Liver (tissue), 3 donors: ENCODE results near the gene MPPED2.

Source experiments
- CTCF ChIP-seq: fragments of 150-350 bp; IDR thresholded peaks from 2 replicates; pipeline ENCODE4 v1.5.1; 2017; ENCODE audit warnings: improper control_type of control experiment, low read depth, low read length; ENCODE audit not compliant: missing input control
- EGR1 ChIP-seq, 2 donors: IDR thresholded peaks; 2 replicates each; pipeline ENCODE4 v1.6.1; 2016 to 2018; ENCODE audit warnings: antibody characterized with exemption in 2 of 2, low read depth in 2 of 2
- GABPA ChIP-seq, 2 donors: IDR thresholded peaks in 1 of 2; conservative IDR thresholded peaks in 1 of 2; 2 replicates each; pipeline ENCODE4 v1.6.1; 2016; ENCODE audit warnings: antibody characterized with exemption in 2 of 2, mild to moderate bottlenecking in 1 of 2, moderate library complexity in 1 of 2
- RAD21 ChIP-seq, 2 donors: IDR thresholded peaks; 2 replicates each; pipeline ENCODE4 v1.6.1; 2016; ENCODE audit warnings: antibody characterized with exemption in 2 of 2, mild to moderate bottlenecking in 2 of 2
- SP1 ChIP-seq: IDR thresholded peaks from 2 replicates; pipeline ENCODE4 v1.6.1; 2018; ENCODE audit warnings: antibody characterized with exemption, mild to moderate bottlenecking
- TAF1 ChIP-seq: conservative IDR thresholded peaks from 2 replicates; pipeline ENCODE4 v1.6.1; 2016; ENCODE audit warnings: antibody characterized with exemption, mild to moderate bottlenecking
- YY1 ChIP-seq: IDR thresholded peaks from 2 replicates; pipeline ENCODE4 v1.6.1; 2016; ENCODE audit warnings: antibody characterized with exemption, mild to moderate bottlenecking
- TF ChIP-seq, protein P1 (sequence below): IDR thresholded peaks from 2 replicates; pipeline ENCODE4 v1.6.1; 2016; ENCODE audit warnings: antibody characterized with exemption
- TF ChIP-seq, protein P2 (sequence below): IDR thresholded peaks from 2 replicates; pipeline ENCODE4 v1.6.1; 2016; ENCODE audit warnings: antibody characterized with exemption
- TF ChIP-seq, protein P3 (sequence below): IDR thresholded peaks from 2 replicates; pipeline ENCODE4 v1.6.1; 2016; ENCODE audit warnings: antibody characterized with exemption, mild to moderate bottlenecking
- TF ChIP-seq, protein P4 (sequence below): IDR thresholded peaks from 2 replicates; pipeline ENCODE4 v1.6.1; 2016; ENCODE audit warnings: antibody characterized with exemption
- donor health status: healthy.
- donor health status: healthy.

DNA sequence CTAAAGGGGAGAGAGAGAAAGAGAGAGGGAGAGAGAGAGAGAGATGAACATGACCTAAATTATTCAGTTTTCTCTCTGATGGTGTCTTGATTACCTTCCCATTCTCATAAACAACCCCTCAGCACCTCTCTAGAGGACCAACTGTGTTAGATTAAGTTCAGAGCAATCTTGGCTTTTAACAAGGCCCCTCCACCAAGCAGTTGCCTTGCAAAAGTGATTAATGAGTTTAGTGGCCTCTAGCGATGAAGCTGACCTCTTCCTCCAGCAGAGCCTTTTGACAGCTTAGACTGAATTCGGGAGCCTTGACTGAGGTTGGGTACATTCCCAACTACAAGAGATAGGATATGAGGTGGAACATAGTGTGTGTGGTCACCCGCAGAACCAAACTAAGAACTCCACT, 197.2 kb downstream of the MPPED2 start:
- TF ChIP-seq, protein P1, sequence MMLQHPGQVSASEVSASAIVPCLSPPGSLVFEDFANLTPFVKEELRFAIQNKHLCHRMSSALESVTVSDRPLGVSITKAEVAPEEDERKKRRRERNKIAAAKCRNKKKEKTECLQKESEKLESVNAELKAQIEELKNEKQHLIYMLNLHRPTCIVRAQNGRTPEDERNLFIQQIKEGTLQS: no peak
- TF ChIP-seq CTCF: no peak
- no peak for TF ChIP-seq GABPA (IDR thresholded peaks at IDR 0.05 in 1 of 2, conservative IDR thresholded peaks at IDR 0.05 in 1 of 2)
- no peak for TF ChIP-seq TAF1
- TF ChIP-seq, protein P2, sequence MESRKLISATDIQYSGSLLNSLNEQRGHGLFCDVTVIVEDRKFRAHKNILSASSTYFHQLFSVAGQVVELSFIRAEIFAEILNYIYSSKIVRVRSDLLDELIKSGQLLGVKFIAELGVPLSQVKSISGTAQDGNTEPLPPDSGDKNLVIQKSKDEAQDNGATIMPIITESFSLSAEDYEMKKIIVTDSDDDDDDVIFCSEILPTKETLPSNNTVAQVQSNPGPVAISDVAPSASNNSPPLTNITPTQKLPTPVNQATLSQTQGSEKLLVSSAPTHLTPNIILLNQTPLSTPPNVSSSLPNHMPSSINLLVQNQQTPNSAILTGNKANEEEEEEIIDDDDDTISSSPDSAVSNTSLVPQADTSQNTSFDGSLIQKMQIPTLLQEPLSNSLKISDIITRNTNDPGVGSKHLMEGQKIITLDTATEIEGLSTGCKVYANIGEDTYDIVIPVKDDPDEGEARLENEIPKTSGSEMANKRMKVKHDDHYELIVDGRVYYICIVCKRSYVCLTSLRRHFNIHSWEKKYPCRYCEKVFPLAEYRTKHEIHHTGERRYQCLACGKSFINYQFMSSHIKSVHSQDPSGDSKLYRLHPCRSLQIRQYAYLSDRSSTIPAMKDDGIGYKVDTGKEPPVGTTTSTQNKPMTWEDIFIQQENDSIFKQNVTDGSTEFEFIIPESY: no peak
- TF ChIP-seq, protein P3, sequence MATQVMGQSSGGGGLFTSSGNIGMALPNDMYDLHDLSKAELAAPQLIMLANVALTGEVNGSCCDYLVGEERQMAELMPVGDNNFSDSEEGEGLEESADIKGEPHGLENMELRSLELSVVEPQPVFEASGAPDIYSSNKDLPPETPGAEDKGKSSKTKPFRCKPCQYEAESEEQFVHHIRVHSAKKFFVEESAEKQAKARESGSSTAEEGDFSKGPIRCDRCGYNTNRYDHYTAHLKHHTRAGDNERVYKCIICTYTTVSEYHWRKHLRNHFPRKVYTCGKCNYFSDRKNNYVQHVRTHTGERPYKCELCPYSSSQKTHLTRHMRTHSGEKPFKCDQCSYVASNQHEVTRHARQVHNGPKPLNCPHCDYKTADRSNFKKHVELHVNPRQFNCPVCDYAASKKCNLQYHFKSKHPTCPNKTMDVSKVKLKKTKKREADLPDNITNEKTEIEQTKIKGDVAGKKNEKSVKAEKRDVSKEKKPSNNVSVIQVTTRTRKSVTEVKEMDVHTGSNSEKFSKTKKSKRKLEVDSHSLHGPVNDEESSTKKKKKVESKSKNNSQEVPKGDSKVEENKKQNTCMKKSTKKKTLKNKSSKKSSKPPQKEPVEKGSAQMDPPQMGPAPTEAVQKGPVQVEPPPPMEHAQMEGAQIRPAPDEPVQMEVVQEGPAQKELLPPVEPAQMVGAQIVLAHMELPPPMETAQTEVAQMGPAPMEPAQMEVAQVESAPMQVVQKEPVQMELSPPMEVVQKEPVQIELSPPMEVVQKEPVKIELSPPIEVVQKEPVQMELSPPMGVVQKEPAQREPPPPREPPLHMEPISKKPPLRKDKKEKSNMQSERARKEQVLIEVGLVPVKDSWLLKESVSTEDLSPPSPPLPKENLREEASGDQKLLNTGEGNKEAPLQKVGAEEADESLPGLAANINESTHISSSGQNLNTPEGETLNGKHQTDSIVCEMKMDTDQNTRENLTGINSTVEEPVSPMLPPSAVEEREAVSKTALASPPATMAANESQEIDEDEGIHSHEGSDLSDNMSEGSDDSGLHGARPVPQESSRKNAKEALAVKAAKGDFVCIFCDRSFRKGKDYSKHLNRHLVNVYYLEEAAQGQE: no peak
- no peak for TF ChIP-seq YY1
- TF ChIP-seq, protein P4, sequence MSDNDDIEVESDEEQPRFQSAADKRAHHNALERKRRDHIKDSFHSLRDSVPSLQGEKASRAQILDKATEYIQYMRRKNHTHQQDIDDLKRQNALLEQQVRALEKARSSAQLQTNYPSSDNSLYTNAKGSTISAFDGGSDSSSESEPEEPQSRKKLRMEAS: no peak
- TF ChIP-seq EGR1 (IDR thresholded peaks at IDR 0.05; ENCODE audit: low read depth in 2 of 2): no peak
- no peak for TF ChIP-seq SP1
- TF ChIP-seq RAD21 (IDR thresholded peaks at IDR 0.05): no peak
